ENCODE results near the gene VLDLR.

DNA sequence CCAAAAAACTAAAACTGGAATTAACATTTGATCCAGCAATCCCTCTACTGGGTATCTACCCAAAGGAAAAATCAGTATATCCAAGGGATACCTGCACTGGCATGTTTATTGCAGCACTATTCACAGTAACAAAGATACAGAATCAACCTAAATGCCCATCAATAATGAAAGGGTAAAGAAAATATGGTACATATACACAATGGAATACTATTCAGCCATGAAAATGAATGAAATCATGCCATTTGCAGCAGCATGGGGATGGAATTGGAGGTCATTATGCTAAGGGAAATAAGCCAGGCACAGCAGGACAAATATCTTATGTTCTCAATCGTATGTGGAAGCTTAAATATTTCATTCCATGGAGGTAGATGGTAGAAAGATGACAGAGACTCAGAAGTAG, 9.7 kb downstream of the VLDLR start:
- TF ChIP-seq EP300 (IDR thresholded peaks at IDR 0.05) (no peak), CTCF (IDR thresholded peaks at IDR 0.05) (no peak)
